Left ventricle myocardium superior (tissue), 1 donor: ENCODE measurements around the gene KLHL29. TPM values are rescaled to one million over a fixed set of nuclear protein-coding genes. Genes with fewer than 3 reads are reported as not detected.
"Not testable (repeated sequence)": the region's sequence is repeated elsewhere in the genome, so short reads cannot be mapped to it uniquely, and the experiment has no call there.

Source experiments
- ATAC-seq: fragments of 200-7000 bp; cut with Tn5 transposase; one replicate; pipeline ENCODE4 v1.9.1; 2020; ENCODE audit warnings: mild to moderate bottlenecking, moderate library complexity
- DNase-seq: peaks from one replicate; pipeline ENCODE4 v3.0.0-alpha.2; 2020
- intact Hi-C: fragments of 100-400 bp; cut with micrococcal nuclease; formaldehyde crosslinking; loops from one replicate; pipeline ENCODE4 v1.11.0; 2022
- long read RNA-seq: library from polyadenylated mRNA; unstranded; transcript quantifications from one replicate; pipeline ENCODE4 v2.0.0, GENCODE V29; 2021
- total RNA-seq: library from RNA; stranded (reverse); fragmentation: NEBNext Ultra II Directional; extraction: Animal tissue kit (Norgen Biotek cat#: 25700); gene quantifications from one replicate; pipeline ENCODE4 v1.2.1, GENCODE V29; 2021
- donor health status: DM: no; HTN: yes; CAD: no; lungs with severe emphysema.

KLHL29 gene
- total RNA-seq, result 0.69 TPM
- long read RNA-seq, result 0 reads

GRCh38 chr2:23384551-23385343 is at the start of gene KLHL29:
Gene KLHL29 (plus strand): TSS chr2:23385179. CDS start chr2:23562197, 177,018 bp downstream.
- intact Hi-C loops, result no loop called here
- peak; percentile 84 for ATAC-seq

GRCh38 chr2:23335550-23335949 is 49.4 kb upstream of the KLHL29 start:
- intact Hi-C loops, result no loop called here
- ATAC-seq (no peak), DNase-seq (no peak)

More at GRCh38 chr2:23384551-23385343, at the start of gene KLHL29:
- peak; percentile 93 for DNase-seq

- intact Hi-C loops, result no loop called here
Observed at GRCh38 chr2:23342075-23342474, 42.9 kb upstream of the KLHL29 start.

GRCh38 chr2:23346029-23346428 is 39.0 kb upstream of the KLHL29 start:
- DNase-seq, result no peak
- no peak for ATAC-seq
- intact Hi-C loops, result no loop called here

More at GRCh38 chr2:23342075-23342474, 42.9 kb upstream of the KLHL29 start:
- ATAC-seq (no peak), DNase-seq (no peak)

GRCh38 chr2:23346781-23347180 is 38.2 kb upstream of the KLHL29 start:
- ATAC-seq, result no peak
- no peak for DNase-seq
- intact Hi-C loops, result no loop called here

- intact Hi-C loops, result no loop called here
- ATAC-seq, result no peak
- no peak for DNase-seq
Observed at GRCh38 chr2:23347471-23348092, 37.4 kb upstream of the KLHL29 start.

- intact Hi-C loops, DNase-seq, ATAC-seq: not testable (repeated sequence)
Observed at GRCh38 chr2:23348093-23348481, 36.9 kb upstream of the KLHL29 start.

- intact Hi-C loops, result no loop called here
- no peak for DNase-seq
- no peak for ATAC-seq
Observed at GRCh38 chr2:23349508-23349907, 35.5 kb upstream of the KLHL29 start.

- ATAC-seq (no peak), DNase-seq (no peak)
- intact Hi-C loops, result loop anchor here (10.0 kb wide), 1 partner anchor 445 kb away; no protein-coding TSS in a partner anchor
Observed at GRCh38 chr2:23350041-23350791, 34.8 kb upstream of the KLHL29 start.

GRCh38 chr2:23350792-23351355 is 34.1 kb upstream of the KLHL29 start:
- ATAC-seq (no peak), DNase-seq (no peak)
- intact Hi-C loops, result loop anchor here (10.0 kb wide), 1 partner anchor 446 kb away; no protein-coding TSS in a partner anchor

- intact Hi-C loops, result loop anchor here (10.0 kb wide), 1 partner anchor 447 kb away; no protein-coding TSS in a partner anchor
- DNase-seq (peak; percentile 92), ATAC-seq (peak; percentile 98)
Observed at GRCh38 chr2:23351388-23352141, 33.4 kb upstream of the KLHL29 start.

- DNase-seq (no peak), ATAC-seq (no peak)
- intact Hi-C loops, result loop anchor here (10.0 kb wide), 1 partner anchor 450 kb away; no protein-coding TSS in a partner anchor
Observed at GRCh38 chr2:23354554-23354953, 30.4 kb upstream of the KLHL29 start.

- ATAC-seq (no peak), DNase-seq (no peak)
- intact Hi-C loops, result loop anchor here (10.0 kb wide), 1 partner anchor 450 kb away; no protein-coding TSS in a partner anchor
Observed at GRCh38 chr2:23355001-23355400, 30.0 kb upstream of the KLHL29 start.

GRCh38 chr2:23356711-23357110 is 28.3 kb upstream of the KLHL29 start:
- ATAC-seq (no peak), DNase-seq (no peak)
- intact Hi-C loops, result loop anchor here (10.0 kb wide), 1 partner anchor 452 kb away; no protein-coding TSS in a partner anchor

GRCh38 chr2:23359631-23360567 is 25.1 kb upstream of the KLHL29 start:
- DNase-seq, result no peak
- intact Hi-C loops, result loop anchor here (10.0 kb wide), 1 partner anchor 455 kb away; no protein-coding TSS in a partner anchor
- ATAC-seq, result no peak

- ATAC-seq, result no peak
- no peak for DNase-seq
- intact Hi-C loops, result no loop called here
Observed at GRCh38 chr2:23360571-23361125, 24.3 kb upstream of the KLHL29 start.

- intact Hi-C loops, result no loop called here
- DNase-seq (no peak), ATAC-seq (no peak)
Observed at GRCh38 chr2:23361152-23361551, 23.8 kb upstream of the KLHL29 start.
